CD4-positive, alpha-beta T cell treated with Interleukin-21 for 1 hour (primary cell): ENCODE measurements around the gene COL8A1.

Experiments
- DNase-seq: peaks from one replicate; pipeline ENCODE4 v3.0.0-alpha.2; 2020

Gene COL8A1

DNA sequence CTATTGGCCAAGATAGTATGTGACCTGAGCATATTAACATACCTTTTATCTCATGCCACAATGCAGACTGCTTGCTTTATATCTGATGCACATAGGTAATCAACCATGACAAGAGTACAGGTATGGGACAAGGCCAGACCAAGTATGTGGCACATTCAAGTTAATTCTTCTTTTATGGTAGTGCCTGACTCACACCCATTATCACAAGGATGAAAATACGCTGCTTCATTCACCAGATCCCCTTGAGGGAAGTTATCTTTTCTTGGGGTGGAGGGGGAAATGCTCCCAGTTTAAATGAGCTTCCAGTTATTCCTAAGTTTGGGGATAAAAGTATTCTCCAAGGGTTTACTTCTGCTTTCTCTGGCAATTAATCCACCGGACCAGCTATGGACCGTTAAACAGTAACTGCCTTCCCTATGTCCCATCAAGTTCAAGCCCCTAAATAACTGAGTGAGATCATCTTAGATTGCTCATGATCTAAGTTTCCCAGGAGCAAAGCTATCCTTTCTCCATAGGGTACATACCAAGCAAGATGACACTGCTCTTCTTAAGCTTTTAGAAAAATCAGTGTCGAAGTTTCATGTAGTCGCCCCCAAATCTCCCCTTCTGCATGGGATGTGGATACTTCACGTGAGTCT is 1.9 kb downstream of the COL8A1 start:
- no peak for DNase-seq

DNA sequence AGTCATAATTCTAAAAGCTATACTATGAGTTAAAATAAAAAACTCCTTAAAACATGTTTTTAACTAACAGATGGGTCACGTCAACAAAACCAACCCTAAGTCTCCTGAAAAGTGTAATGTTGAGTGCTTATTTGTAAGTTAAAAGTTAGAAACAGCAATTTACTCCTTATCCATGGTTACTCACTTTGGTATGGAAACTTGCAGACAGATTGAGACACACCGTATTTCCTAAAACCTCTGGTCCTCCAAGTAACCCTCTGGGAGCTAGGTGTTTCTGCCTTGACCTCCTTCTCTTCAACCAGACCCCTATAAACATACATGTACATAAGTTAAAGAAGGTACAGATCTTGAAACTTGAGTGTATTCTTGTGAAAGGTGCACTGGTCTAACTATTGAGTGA is 3.1 kb downstream of the COL8A1 start:
- no peak for DNase-seq

DNA sequence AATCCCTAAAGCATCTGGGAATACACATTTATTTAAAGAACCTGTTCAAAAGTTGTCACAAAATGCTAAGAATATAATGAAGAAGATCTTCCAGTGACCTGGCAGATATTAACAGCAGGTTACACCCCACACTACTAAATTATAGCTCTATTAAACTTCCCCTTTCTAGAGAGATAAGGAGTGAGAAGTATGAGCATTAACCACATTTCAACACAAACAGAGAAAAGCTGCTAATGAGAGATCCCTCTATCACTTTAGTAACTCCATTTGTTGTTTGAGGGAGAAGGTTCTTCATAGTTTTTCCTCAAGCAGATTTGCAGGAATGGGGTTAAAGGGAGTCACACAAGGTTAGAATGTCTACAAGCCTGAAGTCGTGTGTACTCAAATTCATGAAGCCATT is 3.6 kb downstream of the COL8A1 start:
- DNase-seq: no peak

DNA sequence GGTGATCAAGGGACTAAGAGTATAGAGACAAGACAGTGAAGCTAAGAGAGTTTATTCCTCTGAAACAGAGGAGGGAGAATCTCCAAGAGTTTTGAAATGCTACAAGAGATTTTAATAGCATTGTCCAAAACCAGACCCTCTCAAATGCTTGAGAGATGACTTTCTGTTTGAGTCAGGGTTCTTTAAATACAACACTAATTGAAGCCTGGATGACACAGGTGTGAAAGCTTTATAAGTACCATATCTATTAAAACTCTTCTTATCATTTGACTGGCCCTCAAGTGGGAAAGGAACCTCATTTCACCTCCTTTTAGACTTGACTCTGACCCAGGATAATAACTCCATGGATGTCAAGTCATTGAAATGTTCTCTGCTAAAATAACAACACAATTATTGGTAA is 5.6 kb downstream of the COL8A1 start:
- no peak for DNase-seq

DNA sequence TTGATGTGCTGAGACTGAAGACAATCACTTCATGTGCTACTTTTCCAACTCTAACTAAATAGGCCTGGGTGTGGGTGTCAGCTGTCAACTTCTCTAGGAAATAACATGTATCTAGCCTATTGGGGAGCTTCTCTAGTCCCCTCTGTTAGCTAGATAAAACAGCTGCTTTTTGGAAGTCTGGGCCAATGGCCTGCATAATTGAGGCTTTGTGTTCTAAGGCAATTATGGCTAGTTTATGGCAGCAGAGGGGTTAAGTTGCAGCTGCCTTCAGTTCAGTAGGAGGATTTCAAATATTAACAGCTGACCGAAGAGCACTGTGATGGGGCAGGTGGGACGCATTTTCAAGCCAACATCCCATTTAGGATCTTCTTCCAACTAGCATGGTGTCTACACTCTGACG is 6.4 kb downstream of the COL8A1 start:
- no peak for DNase-seq

DNA sequence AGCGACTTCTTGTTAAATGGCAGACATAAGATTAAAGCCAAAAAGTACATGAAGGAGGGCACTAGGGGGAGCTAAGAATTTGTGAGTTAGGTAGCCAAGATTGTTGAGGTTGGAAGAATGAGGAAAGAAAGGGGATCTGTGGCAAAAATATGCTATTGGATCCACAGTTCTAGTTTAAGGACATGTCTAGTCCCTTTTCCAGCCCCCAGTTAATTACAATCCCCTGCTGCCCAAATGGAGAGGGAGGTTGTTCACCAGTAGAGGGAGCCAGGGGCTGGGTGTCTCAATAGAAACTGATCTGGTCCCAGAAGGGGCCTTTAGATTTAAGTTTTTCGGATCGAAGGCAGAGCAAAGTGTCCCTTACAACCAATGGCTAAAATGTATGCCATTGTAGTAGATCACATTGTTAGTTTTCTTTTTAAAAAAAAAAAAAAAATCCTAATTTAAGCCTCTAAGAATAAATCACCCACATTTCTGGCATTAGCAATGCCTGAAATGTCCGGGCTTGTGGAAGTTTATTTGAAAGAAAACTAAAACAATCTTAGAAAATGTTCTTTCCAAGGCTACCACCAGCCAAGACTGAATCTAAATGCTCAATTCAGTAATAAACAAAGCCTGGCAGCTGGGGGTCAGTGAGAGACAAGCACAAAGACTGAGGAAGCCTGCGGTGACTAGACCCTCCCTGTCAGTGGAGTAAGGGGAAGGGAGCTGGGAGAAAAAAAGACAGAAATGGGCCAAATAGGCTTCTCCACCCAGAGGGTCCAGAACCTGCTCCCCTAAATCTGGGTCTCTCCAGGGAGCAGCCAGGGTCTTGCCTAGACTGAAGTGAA is 7.1 kb downstream of the COL8A1 start:
- DNase-seq: no peak

DNA sequence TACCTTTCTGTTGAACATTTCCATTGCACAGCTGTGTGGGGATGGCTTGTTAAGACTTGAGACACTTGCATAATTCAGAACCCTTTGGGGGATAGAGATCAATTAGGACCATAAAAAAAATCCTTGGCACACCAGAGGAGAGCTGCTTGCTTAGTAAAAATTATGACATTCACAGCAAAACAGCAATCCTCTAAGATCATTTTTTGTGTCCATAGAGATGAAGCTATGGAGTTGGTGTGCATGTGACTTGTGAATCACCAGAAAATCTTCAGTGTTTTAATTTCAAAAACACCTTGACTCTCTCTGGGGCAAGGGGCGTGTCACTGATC is 7.7 kb downstream of the COL8A1 start:
- no peak for DNase-seq

DNA sequence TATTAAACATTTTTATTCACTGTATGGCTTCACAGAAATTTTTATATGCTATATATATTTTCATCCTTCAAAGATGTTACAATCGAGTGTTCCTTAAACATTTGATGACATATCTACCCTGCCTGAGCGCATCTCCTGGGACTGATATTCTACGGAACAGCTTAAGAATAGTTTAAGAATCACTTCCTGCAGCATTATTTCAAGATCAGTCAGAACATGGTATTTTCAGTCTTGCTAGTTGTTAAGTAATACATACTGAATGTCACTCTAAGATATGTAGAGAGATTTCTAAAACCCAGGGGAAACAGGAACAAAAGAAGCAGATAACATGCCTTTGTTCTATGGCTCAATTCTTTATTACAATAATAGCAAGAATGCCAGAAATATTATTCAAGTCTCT is 8.7 kb downstream of the COL8A1 start:
- DNase-seq: no peak

DNA sequence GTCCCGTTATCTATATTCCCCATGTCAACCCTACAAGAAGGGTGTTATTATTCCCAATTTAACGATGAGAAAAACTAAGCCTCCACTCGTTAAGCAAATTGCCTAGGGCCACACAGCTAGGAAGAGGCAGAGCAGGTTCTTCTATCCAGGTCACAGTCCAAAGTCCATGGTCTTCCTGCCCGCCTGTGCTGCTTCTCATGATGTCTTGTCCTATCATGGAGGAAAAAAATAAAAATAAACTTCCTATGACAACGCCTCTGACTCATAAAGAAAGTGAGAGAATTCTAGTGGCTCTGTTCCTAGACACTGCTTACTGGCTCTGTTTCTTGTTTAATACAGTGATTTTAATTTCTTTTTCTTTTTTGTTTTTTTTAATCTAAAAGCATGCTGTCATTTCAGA is 9.7 kb downstream of the COL8A1 start:
- no peak for DNase-seq

DNA sequence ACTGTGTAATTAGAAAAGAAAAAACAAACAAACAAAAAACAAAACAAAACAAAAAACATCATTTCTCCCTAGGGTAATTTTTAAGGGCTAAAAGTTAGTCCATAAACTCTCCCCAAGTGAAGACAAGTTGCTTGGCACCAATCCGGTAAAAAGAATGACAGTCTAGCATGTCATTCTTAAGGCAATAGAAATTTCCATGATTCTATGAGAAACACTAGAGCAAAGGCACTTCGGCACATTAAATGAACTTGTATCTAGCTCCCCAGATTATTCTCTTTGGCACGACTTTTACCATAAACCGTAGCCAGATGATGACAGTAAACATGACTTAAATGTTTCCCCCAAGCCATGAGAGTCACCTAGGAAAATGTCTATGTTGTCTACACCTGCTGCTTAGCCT is 10.1 kb downstream of the COL8A1 start:
- no peak for DNase-seq

DNA sequence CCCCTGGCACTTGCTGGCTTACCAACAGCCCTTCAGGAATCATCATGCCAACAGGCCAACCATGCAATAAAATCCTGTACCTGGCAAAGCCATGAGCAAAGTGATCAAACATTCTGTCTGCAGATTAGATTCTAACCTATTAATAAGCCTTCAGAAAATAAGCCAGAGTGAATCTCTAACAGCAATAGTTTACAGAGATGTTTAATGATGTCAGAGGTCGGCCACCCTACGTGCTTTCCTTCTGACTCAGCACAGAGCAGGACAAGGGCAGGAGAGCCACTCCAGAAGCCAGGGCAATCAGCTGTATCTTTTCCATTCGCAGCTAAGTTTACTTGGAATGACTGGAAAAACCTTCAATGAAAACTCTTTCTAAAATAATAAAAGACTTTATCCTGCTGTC is 13.1 kb downstream of the COL8A1 start:
- DNase-seq: no peak

DNA sequence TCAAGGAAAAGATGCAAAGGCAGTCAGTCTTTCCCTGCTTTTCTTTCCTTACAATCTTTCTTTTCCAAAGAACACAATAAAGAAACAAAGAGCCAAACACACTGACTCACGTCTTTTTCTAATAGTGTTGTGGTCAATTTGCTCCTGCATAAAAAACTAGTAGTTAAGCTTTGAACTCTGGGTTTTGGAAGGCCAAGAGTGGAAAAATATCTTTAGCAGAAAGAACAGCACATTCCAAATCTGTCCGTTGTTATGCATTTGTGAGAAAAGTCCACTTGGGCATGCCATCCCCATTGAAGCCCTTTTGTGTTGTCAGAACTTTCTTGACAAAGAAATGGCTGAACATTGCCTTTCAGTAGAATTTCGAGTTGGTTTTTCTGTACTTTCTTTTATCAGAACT is 18.2 kb downstream of the COL8A1 start:
- no peak for DNase-seq

DNA sequence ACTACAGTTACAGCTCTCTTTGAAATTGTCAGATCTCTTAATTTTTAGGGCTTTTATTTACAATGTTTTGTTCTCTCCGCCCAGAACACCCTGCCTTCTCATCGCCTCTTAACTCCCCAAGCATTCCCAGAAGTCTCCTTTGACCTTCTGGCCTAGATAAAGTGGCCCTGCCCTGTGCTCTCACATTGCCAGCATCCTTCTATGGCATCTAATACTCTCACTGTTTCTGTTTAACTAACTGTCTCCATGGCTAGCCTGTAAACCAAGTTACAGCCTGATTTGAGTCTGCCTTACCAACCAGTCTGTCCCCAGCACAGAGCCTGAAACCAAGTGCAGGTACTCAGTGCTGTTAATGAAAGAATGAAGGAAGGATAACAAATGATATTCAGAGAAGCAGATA is 19.9 kb downstream of the COL8A1 start:
- no peak for DNase-seq

DNA sequence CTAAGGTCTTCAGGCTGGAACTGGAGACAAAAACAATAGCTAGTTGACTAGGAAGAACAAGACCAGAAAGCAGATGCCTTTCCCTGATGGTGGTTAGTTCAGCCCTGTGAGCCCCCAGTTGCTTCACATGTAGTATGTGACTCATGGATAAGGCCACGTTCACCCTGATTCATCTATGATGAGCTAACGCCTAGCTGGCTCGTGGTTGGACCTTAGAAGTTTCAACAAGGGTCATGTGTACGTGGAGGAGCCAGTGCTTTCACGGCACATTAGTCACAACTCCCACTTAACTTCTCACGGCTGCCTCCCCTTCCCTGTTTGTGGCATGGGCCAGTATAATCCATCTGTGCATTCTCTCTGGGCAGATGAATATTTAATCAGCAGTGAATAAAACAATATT is 20.6 kb downstream of the COL8A1 start:
- no peak for DNase-seq

DNA sequence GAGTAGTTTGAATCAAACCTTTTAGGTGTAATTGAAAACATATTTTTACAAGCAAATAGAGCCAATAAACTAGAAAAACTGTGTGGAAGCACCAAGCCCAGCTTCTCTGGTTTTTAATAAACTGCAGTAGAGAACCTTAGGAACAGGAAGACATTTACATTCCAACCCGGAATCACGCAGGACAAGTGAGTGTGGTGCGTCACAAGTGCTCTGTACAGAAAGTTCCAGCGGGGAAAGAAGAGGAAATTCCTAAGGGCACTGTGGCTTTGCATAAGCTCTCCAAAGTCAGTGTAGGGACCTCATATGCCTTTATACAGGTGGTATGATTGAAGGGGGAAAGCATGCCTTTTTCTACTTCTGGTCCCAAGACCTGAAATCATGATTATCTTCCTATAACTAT is 21.6 kb downstream of the COL8A1 start:
- DNase-seq: no peak

DNA sequence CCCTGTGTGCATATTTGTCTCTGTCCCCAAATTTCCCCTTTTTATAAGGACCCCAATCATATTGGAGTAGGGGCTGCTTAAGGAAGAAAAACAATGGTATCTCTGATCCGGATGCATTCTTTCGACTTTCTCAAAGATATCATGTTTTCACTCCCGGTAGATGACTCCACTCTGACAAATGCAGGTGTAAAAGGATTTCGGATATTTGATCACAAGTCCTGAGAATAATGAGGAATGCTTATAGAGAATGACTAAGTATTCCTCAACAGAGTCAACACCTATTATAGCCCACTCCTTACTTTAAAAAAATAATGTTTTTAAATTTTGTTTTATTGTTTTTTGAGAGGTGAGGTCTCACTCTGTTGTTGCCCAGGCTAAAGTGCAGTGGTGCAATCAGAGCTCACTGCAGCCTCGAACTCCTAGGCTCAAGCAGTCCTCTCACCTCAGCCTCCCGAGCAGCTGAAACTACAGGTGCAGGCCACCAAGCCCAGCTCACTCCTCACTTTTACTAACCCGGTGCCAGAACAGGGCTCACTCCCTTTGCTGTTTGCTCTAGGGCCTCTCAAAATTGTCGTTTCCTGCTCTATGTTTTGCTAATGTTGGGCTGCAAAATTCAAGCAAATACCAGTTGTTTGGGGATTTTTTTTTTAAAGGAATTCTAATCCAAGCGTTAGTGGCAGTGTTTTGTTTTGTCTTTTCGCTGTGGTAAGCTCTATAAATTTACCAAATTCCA is 24.6 kb downstream of the COL8A1 start:
- DNase-seq: no peak

DNA sequence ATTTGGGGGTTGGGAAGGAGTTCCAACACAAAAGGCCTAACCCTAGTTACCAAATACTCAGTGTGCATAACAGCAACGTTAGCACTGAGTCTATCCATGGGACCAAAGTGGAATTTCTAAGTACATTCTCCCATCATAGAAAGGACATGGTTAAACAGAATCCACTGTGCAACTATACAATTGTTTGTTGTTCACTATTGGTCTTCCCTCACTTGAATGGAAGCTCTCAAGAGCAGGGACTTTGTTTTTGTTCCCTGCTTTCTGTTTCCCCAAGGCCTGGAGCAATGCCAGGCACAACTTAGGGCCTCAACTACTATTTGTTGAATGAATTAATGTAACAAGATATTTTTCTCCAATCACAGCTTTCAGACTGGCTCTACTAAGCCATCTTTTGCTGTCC is 25.6 kb downstream of the COL8A1 start:
- no peak for DNase-seq

DNA sequence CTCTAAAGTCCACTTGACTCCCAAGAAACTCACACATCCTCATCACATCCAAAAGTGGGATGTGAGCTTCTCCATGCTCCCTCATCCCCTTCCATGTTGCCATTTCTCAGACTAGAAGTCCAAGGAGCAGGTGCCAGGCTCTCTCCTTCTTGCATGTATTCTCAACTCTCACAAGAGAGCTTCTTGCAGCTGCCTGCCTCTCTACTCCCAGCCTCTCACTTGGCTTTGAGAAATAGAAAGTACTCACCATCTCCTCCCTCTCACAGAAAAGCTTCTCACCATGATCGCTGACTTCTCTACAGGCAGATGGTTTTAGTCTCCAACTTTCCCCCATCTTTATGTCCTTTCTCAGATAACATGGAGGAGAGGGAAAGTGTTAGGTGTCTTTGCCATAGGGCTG is 26.6 kb downstream of the COL8A1 start:
- DNase-seq: no peak

DNA sequence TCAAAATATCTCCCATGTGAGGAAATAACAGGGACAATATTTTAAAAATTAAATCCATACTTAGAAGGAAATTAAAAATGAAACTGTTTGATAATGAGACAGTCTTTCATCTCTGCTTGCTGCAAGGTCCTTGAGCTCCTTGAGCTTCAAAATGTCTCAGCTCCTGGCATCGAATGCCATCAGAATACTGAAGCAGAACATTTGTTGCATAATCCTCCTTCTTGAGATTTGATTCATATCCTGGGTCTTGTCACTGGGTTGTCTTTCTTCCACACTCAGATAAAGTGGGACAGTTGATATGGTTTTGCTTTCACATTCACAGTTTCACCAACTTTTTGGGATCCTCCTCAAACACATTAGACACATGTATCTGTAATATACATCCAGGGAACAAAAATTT is 27.8 kb downstream of the COL8A1 start:
- no peak for DNase-seq

DNA sequence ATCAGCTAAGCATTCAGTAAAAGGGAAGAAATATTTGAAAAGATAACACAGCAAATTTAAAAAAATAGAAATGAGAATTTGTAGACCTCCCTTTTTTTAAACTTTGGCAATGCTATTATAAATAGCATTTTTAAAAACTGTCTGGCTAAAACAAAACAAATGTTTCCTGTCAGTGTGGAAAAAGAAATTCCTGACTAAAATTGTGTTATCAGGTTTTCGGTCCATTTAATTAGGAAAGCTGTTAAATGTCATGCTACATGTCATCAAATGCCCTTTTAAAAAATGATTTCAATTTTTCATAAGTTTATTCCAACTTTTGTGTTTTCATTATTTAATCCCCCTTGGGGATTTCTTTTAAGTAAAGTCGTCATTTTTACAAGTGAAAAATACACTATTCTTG is 29.6 kb downstream of the COL8A1 start:
- DNase-seq: no peak

DNA sequence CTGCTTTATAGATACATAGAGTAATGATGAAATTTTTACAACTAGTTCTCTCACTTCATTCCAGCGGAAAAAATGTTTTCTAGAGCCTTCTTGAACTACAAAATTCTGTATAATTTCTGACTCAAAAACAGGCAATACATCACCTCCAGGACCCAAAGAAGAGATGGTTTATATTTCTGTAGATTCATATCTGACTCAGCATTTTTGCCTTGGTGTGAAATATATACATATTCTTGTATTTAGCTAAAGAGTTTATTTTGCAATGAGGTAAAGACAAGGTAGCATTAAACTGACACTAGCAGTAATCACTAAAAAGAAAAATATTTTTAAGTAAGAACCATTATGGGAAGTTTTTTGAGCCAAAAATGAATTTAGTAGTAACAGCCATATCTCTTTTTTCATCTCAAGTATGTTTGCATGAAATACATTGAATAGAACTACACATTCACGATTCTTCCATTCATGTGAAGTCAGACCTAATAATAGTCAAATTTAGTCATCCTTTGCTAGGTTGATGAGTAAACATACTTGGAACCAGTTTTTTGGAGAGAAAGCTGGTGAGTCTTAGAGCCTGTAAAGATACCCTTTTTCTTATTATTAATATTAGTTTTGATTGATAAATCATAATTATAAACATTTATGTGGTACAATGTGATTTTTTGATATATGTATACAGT is 31.6 kb downstream of the COL8A1 start:
- DNase-seq: no peak

DNA sequence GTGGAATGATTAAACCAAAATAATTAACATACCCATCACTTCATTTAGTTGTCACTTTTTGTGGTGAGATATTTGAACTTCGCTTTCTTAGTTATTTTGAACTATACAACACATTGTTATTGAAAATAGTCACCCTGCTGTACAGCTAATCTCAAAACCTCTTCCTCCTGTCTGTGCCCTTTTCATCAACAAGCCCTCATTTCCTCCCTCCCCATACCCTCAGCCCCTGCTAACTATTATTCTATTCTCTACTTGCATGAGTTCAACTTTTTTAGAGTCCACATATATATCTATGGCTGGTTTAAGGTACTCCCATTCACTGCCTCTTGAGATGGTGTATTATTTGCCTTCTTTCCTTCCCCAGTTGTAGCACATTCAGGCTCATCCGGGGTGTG is 32.2 kb downstream of the COL8A1 start:
- no peak for DNase-seq

DNA sequence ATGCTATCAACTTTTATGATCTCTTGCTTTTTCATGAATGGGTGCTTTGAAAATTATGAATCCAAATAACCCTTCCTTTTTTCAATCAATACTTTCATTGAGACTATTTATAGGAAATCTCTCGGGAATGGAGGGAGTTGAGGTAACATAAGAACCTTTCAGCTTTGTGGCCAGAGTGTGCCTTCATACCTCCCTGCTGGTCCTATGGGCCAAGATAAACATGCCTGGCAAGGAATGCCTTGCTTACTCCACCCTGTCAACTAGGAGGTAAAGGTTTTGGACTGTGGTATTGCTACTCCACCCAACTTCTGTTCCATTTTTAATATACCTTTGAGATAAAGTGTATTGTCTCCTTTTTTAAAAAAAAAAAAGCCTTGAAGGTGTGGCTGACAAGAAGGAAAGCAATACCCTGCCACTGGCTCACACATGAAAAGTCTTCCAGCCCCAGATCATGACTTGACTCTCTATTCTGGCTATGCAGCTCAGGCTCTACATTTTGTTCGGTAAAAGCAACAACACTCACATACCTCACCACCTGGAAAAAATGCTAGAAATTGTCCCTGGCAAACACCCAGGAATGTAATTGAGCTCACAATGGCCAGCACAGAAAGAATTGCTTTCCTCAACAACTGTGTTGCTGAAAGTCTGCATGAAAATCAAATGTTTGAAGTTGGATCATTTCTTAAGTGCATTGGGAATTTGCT is 35.8 kb downstream of the COL8A1 start:
- DNase-seq: no peak
